ENCODE results near the gene ADAMTS3. TPM values are rescaled to one million over a fixed set of nuclear protein-coding genes. Genes with fewer than 3 reads are reported as not detected.

ADAMTS3 gene
- polyA plus RNA-seq, 2 of the 4 experiments (the other 2 are of a cell fraction): 0.03 TPM; not detected in 1

- no peaks in the 10 kb centered on the region for H3K9me3 ChIP-seq
- no peak overlapping the region for H3K27ac ChIP-seq
- no peak overlapping the region for H3K4me2 ChIP-seq
- FAIRE-seq (no peak), ATAC-seq (no peak), DNase-seq (ENCODE audit: low read depth in 1 of 2, low spot score in 1 of 2) (no peak)
- TF ChIP-seq HMGXB4 (CRISPR knock-in tag; IDR thresholded peaks at IDR 0.05; ENCODE audit: borderline replicate concordance): no peak
- no peak for TF ChIP-seq CBX8 (IDR thresholded peaks at IDR 0.05)
- no peak for TF ChIP-seq FOSB (CRISPR knock-in tag; IDR thresholded peaks at IDR 0.05)
- TF ChIP-seq BHLHE40 (IDR thresholded peaks at IDR 0.05; ENCODE audit: low read depth, low read length): no peak
- TF ChIP-seq ZC3H11A (IDR thresholded peaks at IDR 0.05): no peak
- no peak for TF ChIP-seq SREBF2 (IDR thresholded peaks at IDR 0.05)
- TF ChIP-seq HES2 (IDR thresholded peaks at IDR 0.05): no peak
- TF ChIP-seq USF2 (IDR thresholded peaks at IDR 0.05): no peak
- TF ChIP-seq CHD2 (IDR thresholded peaks at IDR 0.05; ENCODE audit: low read length, partially characterized antibody): no peak
- no peak for TF ChIP-seq POLR2A (IDR thresholded peaks at IDR 0.05; ENCODE audit: low read length)
- TF ChIP-seq JUNB (IDR thresholded peaks at IDR 0.05): no peak
- no peak for TF ChIP-seq RFX5 (IDR thresholded peaks at IDR 0.05)
- TF ChIP-seq NPAS2 (CRISPR knock-in tag; IDR thresholded peaks at IDR 0.05; ENCODE audit: borderline replicate concordance): no peak
- no peak for TF ChIP-seq HEYL (CRISPR knock-in tag; IDR thresholded peaks at IDR 0.05)
- no peak for TF ChIP-seq RNF2 (IDR thresholded peaks at IDR 0.05; ENCODE audit: borderline replicate concordance, low read depth)
- TF ChIP-seq KDM5A (IDR thresholded peaks at IDR 0.05): no peak
- no peak for TF ChIP-seq NFE2L2 (conservative IDR thresholded peaks at IDR 0.05; ENCODE audit: low read length)
- no peak for TF ChIP-seq ZNF302 (CRISPR knock-in tag; IDR thresholded peaks at IDR 0.05)
- TF ChIP-seq ESRRA (IDR thresholded peaks at IDR 0.05; ENCODE audit: borderline replicate concordance, low read length): no peak
- TF ChIP-seq PHF8 (IDR thresholded peaks at IDR 0.05; ENCODE audit: borderline replicate concordance, low read depth): no peak
- no peaks in the 10 kb centered on the region for H3K4me1 ChIP-seq
- CTCF ChIA-PET: no interaction called here
- POLR2A ChIA-PET: no interaction called here
- H3K4me3 ChIP-seq: no peak overlapping the region
- 88% methylated on average over 1 of the region's 1 CpG for WGBS (ENCODE audit: missing lambda C conversion rate)
Observed at GRCh38 chr4:72567036-72567435, 2.0 kb downstream of the ADAMTS3 start.

GRCh38 chr4:72566464-72566972 is 2.5 kb downstream of the ADAMTS3 start:
- POLR2A ChIA-PET: no interaction called here
- no peak overlapping the region for H3K4me3 ChIP-seq
- H3K27ac ChIP-seq: no peak overlapping the region
- WGBS (ENCODE audit: missing lambda C conversion rate): 48% methylated on average over 2 of the region's 2 CpGs
- FAIRE-seq (no peak), ATAC-seq (no peak), DNase-seq (ENCODE audit: low read depth in 1 of 2, low spot score in 1 of 2) (no peak)
- TF ChIP-seq EHF (CRISPR knock-in tag; IDR thresholded peaks at IDR 0.05) (no peak), ZNF302 (CRISPR knock-in tag; IDR thresholded peaks at IDR 0.05) (no peak), BCL3 (IDR thresholded peaks at IDR 0.05) (no peak), SMC3 (IDR thresholded peaks at IDR 0.05) (no peak), POLR2A (IDR thresholded peaks at IDR 0.05; ENCODE audit: low read length) (no peak), E2F6 (IDR thresholded peaks at IDR 0.05; ENCODE audit: borderline replicate concordance, low read depth) (no peak), FOSB (CRISPR knock-in tag; IDR thresholded peaks at IDR 0.05) (no peak), TFCP2L1 (CRISPR knock-in tag; IDR thresholded peaks at IDR 0.05) (no peak), RNF2 (IDR thresholded peaks at IDR 0.05; ENCODE audit: borderline replicate concordance, low read depth) (no peak), CHD2 (IDR thresholded peaks at IDR 0.05; ENCODE audit: low read length, partially characterized antibody) (no peak), FOSL2 (IDR thresholded peaks at IDR 0.05) (no peak), FOSL2 (CRISPR knock-in tag; IDR thresholded peaks at IDR 0.05) (no peak), MYC (IDR thresholded peaks at IDR 0.05; ENCODE audit: borderline replicate concordance, low read length) (no peak), USF2 (IDR thresholded peaks at IDR 0.05) (no peak), ESRRA (IDR thresholded peaks at IDR 0.05; ENCODE audit: borderline replicate concordance, low read length) (no peak), PBX3 (IDR thresholded peaks at IDR 0.05) (no peak), HOXB5 (CRISPR knock-in tag; IDR thresholded peaks at IDR 0.05) (no peak)
- no peak overlapping the region for H3K4me2 ChIP-seq
- no peaks in the 10 kb centered on the region for H3K4me1 ChIP-seq
- H3K9me3 ChIP-seq: no peaks in the 10 kb centered on the region
- CTCF ChIA-PET: no interaction called here
